HG02763 (cell line): ENCODE data around the gene CMC4.
A peak's percentile ranks its signal among the peaks of the same experiment; 100 is the strongest.

Experiments used
- ATAC-seq: cut with Tn5 transposase; IDR thresholded peaks from one replicate; pipeline ENCODE4 v1.9.1; 2021; ENCODE audit warnings: mild to moderate bottlenecking, moderate library complexity; ENCODE audit not compliant: unreplicated experiment

The CMC4 gene

DNA sequence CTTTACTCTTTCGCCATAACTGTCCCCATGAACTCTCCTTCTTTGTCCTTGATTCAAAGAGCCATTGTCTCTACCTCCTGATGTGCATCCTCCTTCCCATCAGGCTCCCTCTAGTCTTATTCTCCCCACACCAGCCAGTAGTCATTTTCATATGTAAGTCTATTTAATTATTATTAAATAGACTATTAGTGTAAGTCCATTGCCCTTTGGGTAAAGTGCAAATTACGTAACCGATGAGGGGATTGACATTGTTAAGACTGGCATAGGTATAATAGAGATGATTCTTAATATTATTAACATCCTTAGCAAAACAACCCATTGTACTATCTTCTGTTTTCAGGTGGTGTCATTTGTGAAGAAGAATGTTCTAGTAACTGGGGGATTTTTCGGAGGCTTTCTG lies 16.7 kb downstream of the CMC4 start:
- no peak for ATAC-seq

DNA sequence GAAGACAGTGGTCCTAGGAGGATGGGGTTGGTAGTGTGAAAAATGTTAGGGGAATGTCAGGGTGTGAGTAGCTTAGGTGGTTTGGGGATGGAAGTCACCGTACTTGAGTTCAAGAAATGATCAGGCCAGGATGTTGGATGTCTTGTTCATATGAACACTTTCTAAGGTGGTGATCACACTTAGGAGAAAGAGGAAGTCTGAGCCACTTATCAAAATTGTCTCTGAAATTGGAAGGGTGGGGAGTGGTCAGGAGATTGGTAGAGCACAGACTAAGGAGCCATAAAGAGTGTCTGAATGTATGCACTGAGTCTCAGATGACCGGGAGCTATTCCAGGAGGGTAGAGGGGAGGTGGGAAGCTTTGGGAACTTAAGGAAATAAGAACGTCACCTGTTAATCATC lies 17.3 kb downstream of the CMC4 start:
- ATAC-seq: no peak

DNA sequence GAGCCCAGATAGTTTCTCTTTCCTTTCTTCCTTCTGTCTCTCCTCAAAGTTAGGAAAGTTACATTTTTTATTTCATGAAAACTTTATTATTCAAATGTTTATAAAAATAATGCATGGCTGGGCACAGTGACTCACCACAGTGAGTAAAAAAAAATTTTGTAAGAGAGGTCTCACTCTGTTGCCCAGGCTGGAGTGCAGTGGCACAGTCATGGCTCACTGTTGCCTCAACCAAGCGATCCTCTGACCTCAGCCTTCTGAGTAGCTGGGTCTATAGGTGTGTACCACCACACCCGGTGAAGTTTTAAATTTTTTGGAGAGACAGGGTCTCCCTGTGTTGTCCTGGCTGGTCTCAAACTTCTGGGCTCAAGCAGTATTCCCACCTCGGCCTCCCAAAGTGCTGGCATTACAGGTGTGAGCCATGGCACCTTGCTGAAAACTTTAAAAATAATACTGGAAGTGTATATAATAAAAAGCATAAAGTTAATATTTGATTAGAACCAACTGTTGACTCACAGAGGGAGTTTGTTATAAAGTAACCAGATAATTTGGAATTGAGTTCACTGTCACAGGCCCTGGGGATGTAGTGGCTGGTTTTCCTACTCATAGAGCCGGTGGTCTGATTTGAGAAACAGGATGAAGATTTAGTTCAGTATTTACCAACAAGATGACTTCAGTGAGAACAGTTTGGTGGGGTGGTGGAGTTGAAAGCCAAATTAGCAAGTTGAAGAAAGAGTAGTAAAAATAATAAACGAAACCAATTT lies 18.0 kb downstream of the CMC4 start:
- no peak for ATAC-seq

DNA sequence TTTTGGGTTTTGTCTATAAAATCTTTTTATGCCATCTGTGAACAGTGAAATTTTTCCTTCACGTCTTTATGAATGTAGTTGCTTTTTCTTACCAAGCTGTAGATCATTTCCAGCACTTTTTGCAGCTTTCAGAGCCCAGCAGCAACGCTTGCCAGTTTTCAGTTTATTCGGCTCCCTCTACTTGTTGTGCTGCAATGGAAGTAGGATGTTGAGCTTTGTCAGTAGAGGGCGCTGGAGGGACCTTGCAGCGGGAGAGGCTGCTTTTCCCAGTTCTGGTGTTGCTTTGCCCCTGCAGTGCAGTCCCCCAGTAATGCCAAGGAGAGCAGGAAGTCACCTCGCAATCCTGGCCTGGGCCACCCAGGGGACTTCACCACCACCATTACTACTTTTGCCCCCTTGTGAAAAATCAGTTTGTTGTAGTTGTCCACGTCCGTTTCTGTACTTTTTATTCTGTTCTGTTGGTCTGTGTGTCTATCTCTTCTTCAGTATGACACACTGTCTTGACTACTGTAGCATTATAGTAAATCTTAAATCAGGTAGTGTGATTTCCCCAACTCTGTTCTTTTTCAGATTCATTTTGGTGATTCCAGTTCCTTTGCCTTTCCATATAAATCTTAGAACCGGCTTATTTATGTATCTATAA lies 21.8 kb downstream of the CMC4 start:
- no peak for ATAC-seq

DNA sequence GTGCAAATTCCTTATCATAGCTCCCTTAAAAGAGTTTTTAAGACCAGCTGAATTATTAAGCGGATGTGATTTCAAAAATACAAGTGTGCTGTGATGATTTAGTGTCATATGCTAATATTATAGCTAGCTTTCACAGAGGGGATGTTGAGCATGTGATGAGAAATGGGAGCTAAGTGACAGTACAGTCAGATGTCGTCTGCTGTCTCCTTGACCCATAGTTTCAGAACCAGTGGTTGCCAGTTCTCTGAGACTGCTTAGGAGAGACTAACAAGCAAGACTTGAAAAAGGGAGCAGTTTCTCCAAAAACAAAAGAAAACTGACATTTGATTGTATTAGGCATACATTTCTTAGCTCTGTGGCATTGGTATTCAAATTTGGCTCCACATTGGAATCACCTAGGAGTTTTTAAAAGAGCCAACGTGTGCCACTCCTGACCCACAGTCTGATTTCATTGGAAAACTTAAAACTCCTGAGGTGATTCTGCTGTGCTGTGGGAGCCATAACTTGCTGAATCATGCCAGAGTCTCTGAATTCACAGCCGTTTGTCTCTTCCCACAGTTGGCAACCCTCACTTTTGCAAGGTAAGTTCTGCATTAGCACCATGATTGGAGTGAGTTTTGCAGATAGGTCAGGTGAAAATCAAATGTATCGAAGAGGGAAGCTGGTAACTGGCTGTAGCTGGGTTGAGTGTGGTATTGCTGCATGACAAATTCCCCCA lies 24.0 kb downstream of the CMC4 start:
- ATAC-seq: no peak

DNA sequence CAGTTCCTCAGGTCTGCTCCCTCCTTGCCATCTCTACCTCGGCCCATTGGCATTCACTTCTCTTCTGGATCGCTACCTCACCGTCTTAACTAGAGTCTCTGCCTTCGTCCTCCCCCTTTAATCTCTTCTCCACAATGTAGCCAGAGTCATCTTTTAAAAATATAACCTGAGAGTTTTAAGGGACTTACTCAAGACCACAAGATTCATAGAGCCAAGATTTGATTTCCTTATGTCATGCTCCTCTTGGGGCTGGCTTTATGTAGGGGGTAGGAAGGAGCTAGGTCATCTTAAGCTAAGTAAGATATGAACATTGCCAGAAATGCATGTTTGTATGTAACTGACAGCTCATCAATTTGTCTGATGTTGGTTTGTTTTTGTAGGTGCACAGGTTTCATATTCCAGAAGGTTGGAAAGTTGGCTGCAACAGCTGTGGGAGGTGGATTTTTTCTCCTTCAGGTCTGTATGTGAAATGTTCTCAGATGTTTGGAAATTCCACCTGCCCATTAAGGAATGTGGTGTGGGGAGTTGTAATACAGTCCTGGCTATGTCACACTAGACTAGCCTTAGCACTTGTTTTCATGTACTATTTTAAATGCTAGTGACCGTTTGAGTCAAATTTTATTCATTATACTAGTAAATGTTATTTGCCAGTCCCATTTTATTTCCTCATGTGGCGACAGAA lies 24.7 kb downstream of the CMC4 start:
- no peak for ATAC-seq

GRCh38 chrX:155035688-155036087 lies 35.2 kb downstream of the CMC4 start:
- no peak for ATAC-seq

- no peak for ATAC-seq
Observed at GRCh38 chrX:155031657-155032056, 39.3 kb downstream of the CMC4 start.

- no peak for ATAC-seq
Observed at GRCh38 chrX:155028877-155029291, 42.1 kb downstream of the CMC4 start.

- ATAC-seq: no peak
Observed at GRCh38 chrX:155028129-155028528, 42.8 kb downstream of the CMC4 start.

DNA sequence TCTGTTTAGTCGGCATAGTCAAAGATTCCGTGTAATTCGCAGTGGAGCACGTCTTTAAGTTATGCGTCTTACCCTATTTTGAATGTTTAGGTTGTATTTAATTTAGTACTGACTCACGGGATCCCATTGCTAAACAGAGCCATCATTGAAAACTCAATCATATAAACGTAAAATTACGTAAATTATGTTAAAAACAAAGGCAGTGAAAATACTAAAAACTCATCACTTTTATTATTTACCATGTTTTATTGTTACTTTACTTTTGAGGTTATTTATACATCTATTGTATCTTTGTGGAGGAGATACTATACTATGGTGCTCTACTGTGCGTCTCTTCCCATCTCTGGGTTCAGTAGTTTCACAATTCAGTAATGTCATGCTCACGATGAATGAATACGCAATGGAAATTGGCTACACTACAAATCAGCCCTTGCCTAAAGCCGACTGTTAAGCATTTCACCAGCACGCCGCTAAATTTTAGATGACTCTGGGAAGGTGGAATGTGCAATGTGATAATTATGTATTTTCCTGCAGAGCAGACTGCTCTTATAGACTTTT lies 43.3 kb downstream of the CMC4 start:
- no peak for ATAC-seq

GRCh38 chrX:155026727-155027508 lies 44.0 kb downstream of the CMC4 start, which contains the start of gene FUNDC2:
Gene FUNDC2 (plus strand): TSS chrX:155026844. CDS start chrX:155026939, 95 bp downstream.
- peak; percentile 90 for ATAC-seq

GRCh38 chrX:155026420-155026726 lies 44.6 kb downstream of the CMC4 start:
- no peak for ATAC-seq

- no peak for ATAC-seq
Observed at GRCh38 chrX:155023907-155024833, 46.8 kb downstream of the CMC4 start.

DNA sequence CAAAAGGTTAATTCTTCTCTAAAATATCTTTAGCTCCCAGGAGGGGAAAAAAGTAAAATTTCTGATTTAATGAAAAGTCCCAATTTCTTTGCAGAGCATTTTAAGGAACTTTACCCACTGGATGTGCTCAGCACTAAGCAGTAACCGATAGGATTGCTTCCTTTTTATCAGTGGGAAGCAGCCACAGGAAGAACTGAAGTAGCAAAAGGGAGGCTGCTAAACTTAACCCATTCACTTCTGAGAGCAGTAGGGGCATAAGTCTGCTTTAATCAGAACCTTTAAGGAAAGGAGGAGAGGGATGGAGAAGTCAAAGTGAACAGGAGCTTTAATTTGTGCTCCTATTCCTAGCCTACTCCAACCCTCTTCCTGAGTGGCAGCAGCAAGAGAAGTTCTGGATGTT lies 48.4 kb downstream of the CMC4 start, which contains the start of gene F8:
Gene F8 (minus strand): TSS at position 139 of the 400 bp plus-strand sequence. CDS start 171 bp downstream, outside the sequence.
- ATAC-seq: no peak

DNA sequence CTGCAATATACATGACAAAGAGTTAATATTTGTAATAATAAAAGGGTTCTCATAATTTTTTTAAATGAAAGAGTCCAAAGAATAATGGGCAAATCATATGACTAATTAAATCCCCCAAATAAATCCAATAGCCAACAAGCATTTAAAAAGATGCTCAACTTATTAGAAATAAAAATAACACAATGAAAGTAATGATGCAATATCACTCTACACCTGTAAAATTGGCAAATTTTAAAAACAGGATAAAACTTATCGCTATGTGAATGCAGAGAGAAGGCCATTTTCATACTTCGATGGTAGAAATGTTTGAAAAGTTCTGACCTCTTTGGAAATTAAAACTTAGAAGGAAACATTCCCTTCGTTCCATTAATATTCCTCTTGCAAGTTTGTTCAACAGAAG lies 50.3 kb downstream of the CMC4 start:
- no peak for ATAC-seq
